ENCODE data around the gene ME1.

DNA sequence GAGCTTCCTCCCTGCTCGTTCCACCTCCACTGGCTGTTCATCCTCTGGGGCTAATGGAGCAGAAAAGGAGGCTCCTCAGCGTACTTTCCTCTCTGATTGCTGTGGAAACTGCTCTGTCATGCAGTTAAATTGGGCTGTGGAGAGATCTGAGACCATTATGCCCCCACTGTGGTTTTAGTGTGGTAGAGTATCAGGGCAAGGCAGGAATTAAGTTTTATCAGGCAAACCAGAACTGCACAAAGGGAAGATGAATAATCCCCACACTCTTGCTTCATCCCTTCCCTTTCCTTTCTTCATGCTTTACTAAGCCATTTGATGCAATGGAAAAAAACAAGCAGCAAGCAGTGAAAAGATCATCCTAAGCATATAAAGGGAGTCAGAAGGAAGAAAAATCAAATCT lies 11.9 kb upstream of the ME1 start:
- TF ChIP-seq POLR2A (IDR thresholded peaks at IDR 0.05; ENCODE audit: extremely low read depth, insufficient read length): no peak
- TF ChIP-seq, protein P1, sequence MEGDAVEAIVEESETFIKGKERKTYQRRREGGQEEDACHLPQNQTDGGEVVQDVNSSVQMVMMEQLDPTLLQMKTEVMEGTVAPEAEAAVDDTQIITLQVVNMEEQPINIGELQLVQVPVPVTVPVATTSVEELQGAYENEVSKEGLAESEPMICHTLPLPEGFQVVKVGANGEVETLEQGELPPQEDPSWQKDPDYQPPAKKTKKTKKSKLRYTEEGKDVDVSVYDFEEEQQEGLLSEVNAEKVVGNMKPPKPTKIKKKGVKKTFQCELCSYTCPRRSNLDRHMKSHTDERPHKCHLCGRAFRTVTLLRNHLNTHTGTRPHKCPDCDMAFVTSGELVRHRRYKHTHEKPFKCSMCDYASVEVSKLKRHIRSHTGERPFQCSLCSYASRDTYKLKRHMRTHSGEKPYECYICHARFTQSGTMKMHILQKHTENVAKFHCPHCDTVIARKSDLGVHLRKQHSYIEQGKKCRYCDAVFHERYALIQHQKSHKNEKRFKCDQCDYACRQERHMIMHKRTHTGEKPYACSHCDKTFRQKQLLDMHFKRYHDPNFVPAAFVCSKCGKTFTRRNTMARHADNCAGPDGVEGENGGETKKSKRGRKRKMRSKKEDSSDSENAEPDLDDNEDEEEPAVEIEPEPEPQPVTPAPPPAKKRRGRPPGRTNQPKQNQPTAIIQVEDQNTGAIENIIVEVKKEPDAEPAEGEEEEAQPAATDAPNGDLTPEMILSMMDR (IDR thresholded peaks at IDR 0.05; ENCODE audit: low read depth, low read length): no peak
